ENCODE measurements around the gene GOLGA8B.

- TF ChIP-seq CTCF (IDR thresholded peaks at IDR 0.05) (no peak), POLR2A (IDR thresholded peaks at IDR 0.05) (no peak)
Measured at GRCh38 chr15:34584330-34584668, 848 bp upstream of the GOLGA8B start.

Measured in prostate gland (tissue), 2 donors.